K562 (cell line): Measurements from ENCODE around the gene PBX2. TPM values are rescaled to one million over a fixed set of nuclear protein-coding genes. Genes with fewer than 3 reads are reported as not detected.

Experiments
- microRNA-seq: library from miRNA; unstranded; fragments of <30 nt; microRNA quantifications from one replicate; pipeline ENCODE4, GENCODE V29; 2018; ENCODE audit warnings: borderline microRNAs expressed
- polyA plus RNA-seq, 8 experiments: library from polyadenylated mRNA; depleted of rRNA in 4 of 8; stranded (reverse) in 5 of 8; unstranded in 3 of 8; fragments of >200 nt; fragmentation: Nextera tagmentation in 2 of 8; fragmentation: Illumina TruSeq in 1 of 8; extraction: Ambion mirVana in 2 of 8; extraction: Trizol in 1 of 8; gene quantifications; 2 replicates each; pipeline versions ENCODE4 v1.2.1 to v1.2.3, GENCODE V29; 2011 to 2014; ENCODE audit warnings: inconsistent platforms in 1 of 8, missing spikeins in 1 of 8
- small RNA-seq: library from RNA; depleted of rRNA; stranded (forward); fragments of <200 nt; gene quantifications from one replicate; pipeline ENCODE3, GENCODE V24; 2014
- total RNA-seq, 7 experiments: library from RNA; depleted of rRNA in 6 of 7; stranded (reverse); fragments of >200 nt in 6 of 7; fragmentation: Illumina TruSeq in 2 of 7; extraction: Trizol in 2 of 7; gene quantifications; 2 replicates each; pipeline versions ENCODE4 v1.2.1 to v1.2.3, GENCODE V29; 2011 to 2021; ENCODE audit warnings: low replicate concordance in 1 of 7

Gene PBX2
- total and polyA plus RNA-seq, 9 of the 15 experiments (the other 6 are each of a cell fraction or from before 2014, with no cell fraction given): 1.9 to 134 (median 62.5) TPM

Small RNAs within 50 kb of the gene (microRNA-seq; reads per million reads assigned to microRNA genes)
- gene MIR6721: 0.91 reads per million, percentile 4 among the genes with 10 or more reads in this experiment
- gene MIR6833: not detected

Small RNAs within 50 kb of the gene (small RNA-seq; reads per million reads assigned to genes)
- gene AL662884.1: not detected
- not detected for gene MIR6833

Other genes with a start within 250 kb of the PBX2 start
Only the 7 nearest of the 21 such genes appear.
- gene PPT2, start 36.1 kb downstream of the PBX2 start, total RNA-seq (2014; rRNA removed): 69.9 and 296 TPM in 2 replicates
- 42.5 and 43.7 TPM in 2 replicates for gene PPT2, start 36.1 kb downstream of the PBX2 start, total RNA-seq (2014; rRNA removed; fragmentation: Illumina TruSeq; extraction: Trizol)
- gene PPT2, start 36.1 kb downstream of the PBX2 start, total RNA-seq (2015; rRNA removed; fragmentation: Illumina TruSeq; extraction: Trizol): 44.1 and 45.6 TPM in 2 replicates
- 83.2 and 83.4 TPM in 2 replicates for gene PPT2, start 36.1 kb downstream of the PBX2 start, total RNA-seq (2021)
- gene PPT2, start 36.1 kb downstream of the PBX2 start, polyA plus RNA-seq (2011; rRNA removed): 75.8 and 76.6 TPM in 2 replicates
- 92.6 and 98.8 TPM in 2 replicates for gene PPT2, start 36.1 kb downstream of the PBX2 start, polyA plus RNA-seq (2014; fragmentation: Illumina TruSeq; extraction: Trizol)
- 10 to 100 TPM; 27.4 to 41.6 TPM for gene PPT2, start 36.1 kb downstream of the PBX2 start, polyA plus RNA-seq (2014; fragmentation: Nextera tagmentation; extraction: Ambion mirVana)
- 86.4 and 95.1 TPM in 2 replicates for gene PPT2, start 36.1 kb downstream of the PBX2 start, polyA plus RNA-seq (2014; rRNA removed)
- 14.2 and 20.9 TPM in 2 replicates for gene EGFL8, start 25.6 kb downstream of the PBX2 start, total RNA-seq (2014; rRNA removed)
- gene EGFL8, start 25.6 kb downstream of the PBX2 start, total RNA-seq (2014; rRNA removed; fragmentation: Illumina TruSeq; extraction: Trizol): 10.0 and 12.1 TPM in 2 replicates
- 13.3 and 15.5 TPM in 2 replicates for gene EGFL8, start 25.6 kb downstream of the PBX2 start, total RNA-seq (2015; rRNA removed; fragmentation: Illumina TruSeq; extraction: Trizol)
- 21.7 and 26.0 TPM in 2 replicates for gene EGFL8, start 25.6 kb downstream of the PBX2 start, total RNA-seq (2021)
- 14.8 and 17.9 TPM in 2 replicates for gene EGFL8, start 25.6 kb downstream of the PBX2 start, polyA plus RNA-seq (2011; rRNA removed)
- gene EGFL8, start 25.6 kb downstream of the PBX2 start, polyA plus RNA-seq (2014; fragmentation: Illumina TruSeq; extraction: Trizol): 19.1 and 26.3 TPM in 2 replicates
- 1 to 10 TPM; 2.2 to 2.8 TPM for gene EGFL8, start 25.6 kb downstream of the PBX2 start, polyA plus RNA-seq (2014; fragmentation: Nextera tagmentation; extraction: Ambion mirVana)
- gene EGFL8, start 25.6 kb downstream of the PBX2 start, polyA plus RNA-seq (2014; rRNA removed): 39.8 and 47.4 TPM in 2 replicates
- gene AGPAT1, start 14.1 kb downstream of the PBX2 start, total RNA-seq (2014; rRNA removed): 69.4 and 115 TPM in 2 replicates
- gene AGPAT1, start 14.1 kb downstream of the PBX2 start, total RNA-seq (2014; rRNA removed; fragmentation: Illumina TruSeq; extraction: Trizol): 45.4 and 51.9 TPM in 2 replicates
- 53.2 and 54.1 TPM in 2 replicates for gene AGPAT1, start 14.1 kb downstream of the PBX2 start, total RNA-seq (2015; rRNA removed; fragmentation: Illumina TruSeq; extraction: Trizol)
- gene AGPAT1, start 14.1 kb downstream of the PBX2 start, total RNA-seq (2021): 107 and 109 TPM in 2 replicates
- gene AGPAT1, start 14.1 kb downstream of the PBX2 start, polyA plus RNA-seq (2011; rRNA removed): 78.7 and 138 TPM in 2 replicates
- gene AGPAT1, start 14.1 kb downstream of the PBX2 start, polyA plus RNA-seq (2014; fragmentation: Illumina TruSeq; extraction: Trizol): 165 and 176 TPM in 2 replicates
- 10 to 100 TPM; 37.9 to 43.6 TPM for gene AGPAT1, start 14.1 kb downstream of the PBX2 start, polyA plus RNA-seq (2014; fragmentation: Nextera tagmentation; extraction: Ambion mirVana)
- 78.2 and 78.4 TPM in 2 replicates for gene AGPAT1, start 14.1 kb downstream of the PBX2 start, polyA plus RNA-seq (2014; rRNA removed)
- 129 and 156 TPM in 2 replicates for gene RNF5, start 11.8 kb downstream of the PBX2 start, total RNA-seq (2014; rRNA removed)
- gene RNF5, start 11.8 kb downstream of the PBX2 start, total RNA-seq (2014; rRNA removed; fragmentation: Illumina TruSeq; extraction: Trizol): 123 and 128 TPM in 2 replicates
- 99.1 and 110 TPM in 2 replicates for gene RNF5, start 11.8 kb downstream of the PBX2 start, total RNA-seq (2015; rRNA removed; fragmentation: Illumina TruSeq; extraction: Trizol)
- 149 and 154 TPM in 2 replicates for gene RNF5, start 11.8 kb downstream of the PBX2 start, total RNA-seq (2021)
- gene RNF5, start 11.8 kb downstream of the PBX2 start, polyA plus RNA-seq (2011; rRNA removed): 161 and 163 TPM in 2 replicates
- gene RNF5, start 11.8 kb downstream of the PBX2 start, polyA plus RNA-seq (2014; fragmentation: Illumina TruSeq; extraction: Trizol): 227 and 245 TPM in 2 replicates
- 10 to 100 TPM; 62.2 to 95.5 TPM for gene RNF5, start 11.8 kb downstream of the PBX2 start, polyA plus RNA-seq (2014; fragmentation: Nextera tagmentation; extraction: Ambion mirVana)
- 207 and 223 TPM in 2 replicates for gene RNF5, start 11.8 kb downstream of the PBX2 start, polyA plus RNA-seq (2014; rRNA removed)
- 5.3 and 6.2 TPM in 2 replicates for gene AGER, start 5.9 kb downstream of the PBX2 start, total RNA-seq (2014; rRNA removed)
- 2.0 and 2.2 TPM in 2 replicates for gene AGER, start 5.9 kb downstream of the PBX2 start, total RNA-seq (2014; rRNA removed; fragmentation: Illumina TruSeq; extraction: Trizol)
- 3.0 and 3.6 TPM in 2 replicates for gene AGER, start 5.9 kb downstream of the PBX2 start, total RNA-seq (2015; rRNA removed; fragmentation: Illumina TruSeq; extraction: Trizol)
- gene AGER, start 5.9 kb downstream of the PBX2 start, total RNA-seq (2021): 7.8 and 11.5 TPM in 2 replicates
- 4.1 and 7.9 TPM in 2 replicates for gene AGER, start 5.9 kb downstream of the PBX2 start, polyA plus RNA-seq (2011; rRNA removed)
- 5.8 and 8.2 TPM in 2 replicates for gene AGER, start 5.9 kb downstream of the PBX2 start, polyA plus RNA-seq (2014; fragmentation: Illumina TruSeq; extraction: Trizol)
- 1 to 10 TPM; 1.2 to 1.8 TPM for gene AGER, start 5.9 kb downstream of the PBX2 start, polyA plus RNA-seq (2014; fragmentation: Nextera tagmentation; extraction: Ambion mirVana)
- 10.9 and 11.1 TPM in 2 replicates for gene AGER, start 5.9 kb downstream of the PBX2 start, polyA plus RNA-seq (2014; rRNA removed)
- 40.5 and 45.0 TPM in 2 replicates for gene GPSM3, start 2.4 kb upstream of the PBX2 start, total RNA-seq (2014; rRNA removed)
- gene GPSM3, start 2.4 kb upstream of the PBX2 start, total RNA-seq (2014; rRNA removed; fragmentation: Illumina TruSeq; extraction: Trizol): 13.5 and 14.0 TPM in 2 replicates
- 22.3 and 22.4 TPM in 2 replicates for gene GPSM3, start 2.4 kb upstream of the PBX2 start, total RNA-seq (2015; rRNA removed; fragmentation: Illumina TruSeq; extraction: Trizol)
- gene GPSM3, start 2.4 kb upstream of the PBX2 start, total RNA-seq (2021): 37.3 and 42.6 TPM in 2 replicates
- 24.4 and 51.8 TPM in 2 replicates for gene GPSM3, start 2.4 kb upstream of the PBX2 start, polyA plus RNA-seq (2011; rRNA removed)
- 39.6 and 46.5 TPM in 2 replicates for gene GPSM3, start 2.4 kb upstream of the PBX2 start, polyA plus RNA-seq (2014; fragmentation: Illumina TruSeq; extraction: Trizol)
- gene GPSM3, start 2.4 kb upstream of the PBX2 start, polyA plus RNA-seq (2014; fragmentation: Nextera tagmentation; extraction: Ambion mirVana): 1 to 10 TPM; 5.3 to 5.7 TPM
- 32.2 and 35.1 TPM in 2 replicates for gene GPSM3, start 2.4 kb upstream of the PBX2 start, polyA plus RNA-seq (2014; rRNA removed)
- 2.7 and 3.5 TPM in 2 replicates for gene NOTCH4, start 33.9 kb upstream of the PBX2 start, total RNA-seq (2014; rRNA removed)
- 0.95 and 1.4 TPM in 2 replicates for gene NOTCH4, start 33.9 kb upstream of the PBX2 start, total RNA-seq (2014; rRNA removed; fragmentation: Illumina TruSeq; extraction: Trizol)
- gene NOTCH4, start 33.9 kb upstream of the PBX2 start, total RNA-seq (2015; rRNA removed; fragmentation: Illumina TruSeq; extraction: Trizol): 1.7 and 1.9 TPM in 2 replicates
- gene NOTCH4, start 33.9 kb upstream of the PBX2 start, total RNA-seq (2021): 2.7 and 3.4 TPM in 2 replicates
- gene NOTCH4, start 33.9 kb upstream of the PBX2 start, polyA plus RNA-seq (2011; rRNA removed): 1.1 and 2.0 TPM in 2 replicates
- 1.3 and 1.4 TPM in 2 replicates for gene NOTCH4, start 33.9 kb upstream of the PBX2 start, polyA plus RNA-seq (2014; fragmentation: Illumina TruSeq; extraction: Trizol)
- under 1 TPM; 0.24 to 0.50 TPM for gene NOTCH4, start 33.9 kb upstream of the PBX2 start, polyA plus RNA-seq (2014; fragmentation: Nextera tagmentation; extraction: Ambion mirVana)
- 2.6 and 4.3 TPM in 2 replicates for gene NOTCH4, start 33.9 kb upstream of the PBX2 start, polyA plus RNA-seq (2014; rRNA removed)